KMS-11 (cell line): Measurements from ENCODE around the gene KCTD16.

Experiments used
- H2AFZ ChIP-seq: fragments of 200-600 bp; sonication (generic); 2 replicates; pipeline ENCODE4 v1.6.1; 2016; ENCODE audit warnings: antibody characterized with exemption, mixed run types, low read depth
- H3K27ac ChIP-seq: fragments of 200-600 bp; sonication (generic); 2 replicates; pipeline ENCODE4 v1.6.1; 2016; ENCODE audit warnings: mild to moderate bottlenecking, mixed run types
- H3K27me3 ChIP-seq: fragments of 200-600 bp; sonication (generic); 2 replicates; pipeline ENCODE4 v1.6.1; 2017; ENCODE audit warnings: mild to moderate bottlenecking, low read depth, mixed run types, moderate library complexity; ENCODE audit not compliant: insufficient read depth
- H3K36me3 ChIP-seq: fragments of 200-600 bp; sonication (generic); 2 replicates; pipeline ENCODE4 v1.6.1; 2017; ENCODE audit warnings: mild to moderate bottlenecking, mixed run types; ENCODE audit not compliant: insufficient read depth
- H3K4me1 ChIP-seq: fragments of 200-600 bp; sonication (generic); 2 replicates; pipeline ENCODE4 v1.6.1; 2016; ENCODE audit warnings: mild to moderate bottlenecking, low read depth, mixed run types; ENCODE audit not compliant: poor library complexity, severe bottlenecking
- H3K4me2 ChIP-seq: fragments of 200-600 bp; sonication (generic); 2 replicates; pipeline ENCODE4 v1.7.0; 2016; ENCODE audit warnings: mild to moderate bottlenecking, mixed run types
- H3K4me3 ChIP-seq: fragments of 200-600 bp; sonication (generic); IDR thresholded peaks from 2 replicates; pipeline ENCODE4 v1.6.1; 2017; ENCODE audit warnings: low read depth, low read length, mixed read lengths; ENCODE audit not compliant: insufficient read depth
- H3K79me2 ChIP-seq: fragments of 200-600 bp; sonication (generic); 2 replicates; pipeline ENCODE4 v1.6.1; 2016; ENCODE audit warnings: low read depth, mixed run types; ENCODE audit not compliant: insufficient read depth
- H3K9ac ChIP-seq: fragments of 200-600 bp; sonication (generic); 2 replicates; pipeline ENCODE4 v1.6.1; 2016; ENCODE audit warnings: mild to moderate bottlenecking, mixed run types
- H4K20me1 ChIP-seq: fragments of 200-600 bp; sonication (generic); 2 replicates; pipeline ENCODE4 v1.6.1; 2016; ENCODE audit warnings: mild to moderate bottlenecking, mixed run types; ENCODE audit not compliant: insufficient read depth
- CTCF ChIP-seq: fragments of 200-600 bp; sonication (generic); conservative IDR thresholded peaks from 2 replicates; pipeline ENCODE4 v1.6.1; 2017; ENCODE audit warnings: low read depth, mild to moderate bottlenecking, antibody characterized with exemption, low read length, moderate library complexity, mixed read lengths

Gene KCTD16

GRCh38 chr5:144361406-144361805 is 190.7 kb downstream of the KCTD16 start:
- Histone ChIP-seq H3K4me2 (no peak overlapping the region), H3K9ac (no peak overlapping the region), H3K27ac (no peak overlapping the region), H3K4me1 (no peaks in the 10 kb centered on the region), H4K20me1 (no peaks in the 10 kb centered on the region), H3K4me3 (no peak overlapping the region), H3K36me3 (no peaks in the 10 kb centered on the region), H3K27me3 (no peaks in the 10 kb centered on the region), H2AFZ (no peak overlapping the region), H3K79me2 (no peaks in the 10 kb centered on the region)
- no peak for TF ChIP-seq CTCF

GRCh38 chr5:144365885-144366284 is 195.2 kb downstream of the KCTD16 start:
- Histone ChIP-seq H3K4me3 (no peak overlapping the region), H3K36me3 (no peaks in the 10 kb centered on the region), H2AFZ (no peak overlapping the region), H4K20me1 (no peaks in the 10 kb centered on the region), H3K27ac (no peak overlapping the region), H3K79me2 (no peaks in the 10 kb centered on the region), H3K27me3 (no peaks in the 10 kb centered on the region), H3K9ac (no peak overlapping the region), H3K4me1 (no peaks in the 10 kb centered on the region), H3K4me2 (no peak overlapping the region)
- TF ChIP-seq CTCF, result no peak

- no peaks in the 10 kb centered on the region for H3K4me1 ChIP-seq
- H3K4me3 ChIP-seq, result no peak overlapping the region
- no peak overlapping the region for H3K4me2 ChIP-seq
- no peaks in the 10 kb centered on the region for H3K27me3 ChIP-seq
- no peak for TF ChIP-seq CTCF
- no peaks in the 10 kb centered on the region for H4K20me1 ChIP-seq
- no peak overlapping the region for H2AFZ ChIP-seq
- H3K9ac ChIP-seq, result no peak overlapping the region
- no peaks in the 10 kb centered on the region for H3K36me3 ChIP-seq
- H3K27ac ChIP-seq, result no peak overlapping the region
- no peaks in the 10 kb centered on the region for H3K79me2 ChIP-seq
These were observed 197.3 kb downstream of the KCTD16 start for GRCh38 chr5:144367991-144368390.

GRCh38 chr5:144368556-144368955 is 197.9 kb downstream of the KCTD16 start:
- no peaks in the 10 kb centered on the region for H3K36me3 ChIP-seq
- no peaks in the 10 kb centered on the region for H3K4me1 ChIP-seq
- no peak overlapping the region for H3K9ac ChIP-seq
- no peak overlapping the region for H3K4me2 ChIP-seq
- H3K27ac ChIP-seq, result no peak overlapping the region
- no peak overlapping the region for H3K4me3 ChIP-seq
- TF ChIP-seq CTCF, result no peak
- no peaks in the 10 kb centered on the region for H4K20me1 ChIP-seq
- H3K79me2 ChIP-seq, result no peaks in the 10 kb centered on the region
- no peak overlapping the region for H2AFZ ChIP-seq
- no peaks in the 10 kb centered on the region for H3K27me3 ChIP-seq
